ENCODE measurements around the gene RNF39.
"Not testable (repeated sequence)": the region's sequence is repeated elsewhere in the genome, so short reads cannot be mapped to it uniquely, and the experiment has no call there.

The RNF39 gene, protein sequence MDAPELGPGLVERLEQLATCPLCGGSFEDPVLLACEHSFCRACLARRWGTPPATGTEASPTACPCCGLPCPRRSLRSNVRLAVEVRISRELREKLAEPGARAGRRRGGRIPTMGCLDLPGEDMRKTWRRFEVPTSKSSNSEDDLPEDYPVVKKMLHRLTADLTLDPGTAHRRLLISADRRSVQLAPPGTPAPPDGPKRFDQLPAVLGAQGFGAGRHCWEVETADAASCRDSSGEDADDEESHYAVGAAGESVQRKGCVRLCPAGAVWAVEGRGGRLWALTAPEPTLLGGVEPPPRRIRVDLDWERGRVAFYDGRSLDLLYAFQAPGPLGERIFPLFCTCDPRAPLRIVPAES

DNA sequence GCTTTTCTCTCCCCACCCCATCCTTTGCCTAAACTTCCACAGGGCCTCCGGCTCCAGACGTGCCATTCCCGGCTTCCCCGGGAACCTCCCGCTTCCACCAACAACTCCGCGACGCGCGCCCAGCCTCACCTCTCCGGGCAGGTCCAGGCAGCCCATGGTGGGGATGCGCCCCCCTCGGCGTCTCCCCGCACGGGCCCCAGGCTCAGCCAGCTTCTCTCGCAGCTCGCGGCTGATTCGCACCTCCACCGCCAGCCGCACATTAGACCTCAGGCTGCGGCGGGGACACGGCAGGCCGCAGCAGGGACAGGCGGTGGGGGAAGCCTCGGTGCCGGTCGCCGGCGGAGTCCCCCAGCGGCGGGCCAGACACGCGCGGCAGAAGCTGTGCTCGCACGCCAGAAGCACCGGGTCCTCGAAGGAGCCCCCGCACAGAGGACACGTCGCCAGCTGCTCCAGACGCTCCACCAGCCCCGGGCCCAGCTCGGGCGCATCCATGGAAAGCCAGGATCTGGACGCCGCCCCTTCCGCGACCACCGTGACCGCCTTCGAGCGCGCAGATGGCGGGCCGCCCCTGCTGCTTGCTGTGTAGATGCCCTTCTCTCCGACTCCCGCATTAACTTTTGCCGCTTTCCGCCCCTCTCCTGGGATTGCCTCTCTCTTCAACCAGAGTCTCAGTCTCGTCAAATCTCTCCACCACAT lies at the start of gene RNF39:
TSS of gene RNF39 (minus strand) at position 676 of the 696 bp plus-strand sequence. CDS start at position 492, 184 bp downstream.
- no peak for DNase-seq

DNA sequence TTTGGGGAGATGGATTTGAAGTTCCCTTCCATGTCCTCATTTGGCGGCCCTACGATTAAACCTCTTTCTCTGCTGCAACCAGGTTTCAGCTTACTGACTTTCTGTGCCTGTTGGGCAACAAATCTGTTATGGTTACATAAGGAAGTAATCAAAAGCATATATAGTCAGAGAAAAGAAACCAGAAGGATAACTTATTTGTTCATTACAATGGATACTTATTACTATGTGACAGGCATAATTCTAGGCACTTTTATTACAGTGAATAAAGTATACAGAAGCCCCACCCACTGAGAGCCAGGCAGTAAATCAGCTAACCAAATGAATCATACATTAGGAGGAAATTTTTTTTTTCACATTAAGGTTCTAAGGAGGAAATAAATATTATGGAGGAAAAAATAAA lies 46.9 kb upstream of the RNF39 start:
- DNase-seq, result no peak

DNA sequence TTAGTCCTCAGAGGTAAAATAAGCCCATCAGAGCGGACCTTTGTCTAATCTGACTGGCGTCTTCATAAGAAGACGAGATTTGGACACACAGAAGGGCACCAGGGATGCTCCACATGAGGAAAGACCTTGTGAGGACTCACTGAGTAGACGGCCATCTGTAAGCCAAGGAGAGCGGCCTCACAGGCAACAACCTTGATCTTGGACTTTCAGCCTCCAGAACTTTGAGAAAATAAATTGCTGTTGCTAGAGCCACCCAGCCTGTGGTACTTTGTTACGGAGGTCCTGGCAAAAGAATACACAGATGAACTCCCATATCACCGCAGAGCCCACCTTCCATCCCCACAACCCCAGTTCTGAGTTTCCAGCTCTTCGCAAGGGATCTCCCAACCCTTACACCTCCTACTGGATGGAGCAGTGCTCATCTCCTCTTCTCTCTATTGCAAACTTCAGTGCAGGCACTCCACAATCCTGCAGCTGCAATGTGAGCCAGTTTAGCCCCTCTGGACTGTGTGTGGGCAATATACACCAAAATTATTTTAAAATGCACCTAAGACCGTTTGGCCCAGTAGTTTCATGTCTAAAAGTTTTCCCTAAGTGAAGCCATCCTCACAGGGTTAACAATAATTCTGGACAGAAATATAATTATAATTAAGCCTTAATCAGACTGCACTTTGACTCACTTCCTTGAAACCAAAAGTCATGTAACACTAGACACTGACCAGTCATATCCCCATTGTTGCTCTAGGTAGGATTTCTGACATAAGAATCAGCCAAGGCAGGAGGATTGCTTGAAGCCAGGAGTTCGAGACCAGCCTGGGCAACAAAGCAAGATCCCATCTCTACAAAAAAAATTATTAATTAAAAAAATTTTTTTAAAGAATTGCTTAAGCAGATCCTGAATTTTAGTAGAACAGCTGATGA lies 46.1 kb upstream of the RNF39 start:
- DNase-seq, result no peak

DNA sequence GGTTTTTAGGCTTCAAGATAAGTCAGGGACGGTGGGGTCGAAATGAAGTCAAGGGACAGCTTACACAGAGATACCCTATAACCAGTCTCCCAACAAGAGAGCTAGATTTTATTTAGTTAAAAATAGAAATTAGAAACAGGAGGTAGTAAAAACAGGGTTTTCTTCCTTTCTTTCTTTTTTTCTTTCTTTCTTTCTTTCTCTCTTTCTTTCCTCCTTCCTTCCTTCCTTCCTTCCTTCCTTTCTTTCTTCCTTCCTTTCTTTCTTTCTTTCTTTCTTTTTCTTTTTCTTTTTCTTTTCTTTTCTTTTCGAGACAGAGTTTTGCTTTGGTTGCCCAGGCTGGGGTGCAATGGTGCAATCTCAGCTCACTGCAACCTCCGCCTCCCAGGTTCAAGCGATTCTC lies 43.1 kb upstream of the RNF39 start:
- not testable (repeated sequence) for DNase-seq

DNA sequence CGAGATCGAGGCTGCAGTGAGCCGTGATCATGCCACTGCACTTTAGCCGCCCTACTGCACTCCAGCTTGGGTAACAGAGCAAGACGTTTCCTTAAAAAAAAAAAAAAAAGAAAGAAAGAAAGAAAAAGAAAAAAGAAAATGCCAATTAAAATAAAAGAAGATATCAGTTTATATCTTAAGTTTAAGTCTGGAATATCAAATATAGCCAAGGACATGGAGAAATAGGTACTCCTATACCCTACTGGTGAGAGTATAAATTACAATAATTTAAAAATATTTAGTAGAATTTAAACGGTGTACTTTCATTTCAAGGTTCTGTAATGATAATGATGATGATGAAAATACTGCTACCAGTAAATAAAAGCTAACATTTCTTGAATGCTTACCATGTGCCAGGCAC lies 41.2 kb upstream of the RNF39 start:
- no peak for DNase-seq

DNA sequence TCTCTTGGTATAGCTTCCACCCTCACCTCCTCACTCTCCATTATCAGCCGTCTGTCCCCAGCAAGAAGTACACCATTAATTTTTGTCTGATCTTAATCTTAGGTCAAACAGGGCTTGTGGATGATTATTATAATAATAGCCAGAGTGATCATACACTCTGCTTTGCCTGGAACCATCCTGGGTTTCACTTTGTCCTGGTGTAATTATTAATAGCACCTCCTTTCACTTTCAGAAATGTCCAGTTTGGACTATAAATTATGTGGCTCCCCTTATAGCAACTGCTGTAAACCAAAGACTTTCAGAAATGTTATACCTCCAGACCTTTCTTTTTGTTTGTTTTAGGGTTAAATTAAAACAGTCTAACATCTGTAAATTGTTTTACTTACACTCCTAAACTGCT lies 38.3 kb upstream of the RNF39 start:
- no peak for DNase-seq

DNA sequence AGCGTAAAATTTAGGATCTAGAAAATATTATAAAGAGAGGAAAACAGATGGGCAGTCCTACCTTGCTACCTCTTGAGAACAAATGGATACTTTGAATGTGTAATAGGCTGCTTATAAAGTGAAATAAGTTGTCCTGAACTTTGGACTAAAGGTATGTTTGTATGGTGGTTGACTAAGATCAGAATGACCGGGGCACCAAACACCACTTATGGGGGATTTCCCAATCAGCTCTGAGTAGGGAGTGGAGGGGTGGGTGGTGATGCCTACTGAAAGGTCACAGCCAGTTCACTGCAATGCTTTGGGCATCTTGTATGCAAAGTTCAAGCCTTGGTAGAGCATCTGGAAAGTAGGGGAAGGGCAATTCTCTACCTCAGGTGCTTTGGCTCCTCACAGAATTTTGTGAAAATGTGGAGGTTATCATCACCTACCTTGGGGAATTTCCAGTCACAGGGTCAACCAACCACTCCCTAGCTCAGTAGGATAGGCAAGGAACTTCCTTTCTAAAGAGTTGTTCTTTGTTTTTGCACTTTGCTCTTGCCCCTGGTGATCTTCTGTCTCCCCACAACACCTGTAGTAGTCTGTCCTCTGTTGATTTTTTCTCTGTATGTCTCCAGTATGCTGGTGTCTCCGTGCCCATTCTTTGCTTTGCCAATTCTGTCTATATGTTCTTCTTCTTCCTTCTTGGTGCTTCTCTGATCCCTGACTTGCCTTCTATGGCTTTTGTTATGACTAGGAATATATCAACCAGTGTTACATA lies 37.6 kb upstream of the RNF39 start, which contains the start of gene TRIM31:
TSS of gene TRIM31 (minus strand) at position 88 of the 757 bp plus-strand sequence. CDS start 285 bp downstream, outside the sequence.
- no peak for DNase-seq

DNA sequence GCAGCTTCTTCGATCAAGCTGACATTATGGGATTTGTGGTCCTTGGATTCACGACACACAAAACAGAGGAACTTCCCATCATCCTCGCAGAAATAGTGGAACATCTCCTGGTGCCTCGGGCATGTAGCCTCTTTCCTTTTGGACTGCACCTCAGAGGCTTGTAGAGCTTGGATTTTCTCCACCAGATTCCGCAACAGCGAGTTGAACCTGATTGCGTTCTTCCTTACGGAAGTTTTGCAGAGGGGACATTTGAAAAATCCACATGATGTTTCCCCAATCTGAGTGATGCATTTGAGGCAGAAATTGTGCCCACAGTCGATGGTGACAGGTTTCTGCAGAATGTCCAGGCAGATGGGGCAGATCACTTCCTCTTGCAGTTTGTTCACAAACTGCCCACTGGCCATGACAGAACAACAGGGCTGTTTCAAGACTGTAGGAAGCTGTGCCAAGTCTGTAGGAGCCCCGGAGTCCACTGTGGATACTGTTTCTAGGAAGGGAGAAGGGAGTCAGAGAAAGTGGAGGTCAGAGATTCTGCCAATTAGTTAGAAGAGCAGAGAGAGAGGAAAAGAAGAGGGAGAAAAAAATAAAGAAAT lies 36.9 kb upstream of the RNF39 start:
- no peak for DNase-seq

DNA sequence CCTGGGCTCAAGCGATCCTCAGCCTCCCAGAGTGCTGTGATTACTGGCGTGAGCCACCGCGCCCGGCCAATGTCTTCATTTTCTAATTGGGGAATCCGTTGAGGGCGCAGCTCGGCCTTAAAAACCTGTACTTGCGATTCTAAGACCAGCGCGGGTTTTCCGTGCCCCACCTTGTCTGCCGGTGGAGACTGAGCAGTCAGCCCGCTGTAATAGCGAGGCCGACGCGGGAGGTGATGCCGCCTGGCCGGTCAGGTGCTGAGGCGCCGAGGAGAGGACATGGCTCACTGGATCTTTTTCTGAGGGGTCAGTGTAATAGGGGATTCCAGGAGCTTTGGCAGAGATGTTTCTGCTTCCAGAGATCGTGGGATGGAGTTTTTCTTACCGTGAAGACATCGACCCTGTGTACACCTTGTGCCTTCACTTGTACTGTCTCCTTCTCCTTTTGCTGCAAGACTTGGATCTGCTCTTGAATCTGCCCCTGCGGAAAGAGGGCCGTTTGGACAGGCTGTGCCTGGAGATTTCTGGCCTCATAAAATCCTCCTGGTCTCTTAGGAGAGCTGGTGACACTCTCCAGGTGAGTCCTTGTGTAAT lies 35.8 kb upstream of the RNF39 start:
- no peak for DNase-seq

DNA sequence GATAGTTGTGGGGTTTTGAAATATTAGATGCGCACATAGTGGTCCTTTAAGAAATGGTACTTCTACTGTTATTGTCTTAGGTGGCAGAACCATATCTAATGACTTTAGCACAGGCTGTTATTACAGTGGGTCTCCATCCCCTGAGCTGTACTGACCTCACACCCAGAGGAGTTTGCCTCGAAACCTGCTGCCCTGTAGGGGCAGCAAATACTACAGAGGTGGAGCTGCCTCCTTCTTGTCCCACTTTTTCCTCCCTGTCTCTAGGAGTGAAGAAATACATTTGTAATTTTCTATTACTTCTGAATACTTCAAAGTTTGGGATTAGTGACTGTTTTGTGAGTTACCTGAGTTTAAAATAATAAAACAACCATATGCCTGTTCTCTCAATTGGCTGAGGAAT lies 29.1 kb upstream of the RNF39 start:
- DNase-seq, result no peak

DNA sequence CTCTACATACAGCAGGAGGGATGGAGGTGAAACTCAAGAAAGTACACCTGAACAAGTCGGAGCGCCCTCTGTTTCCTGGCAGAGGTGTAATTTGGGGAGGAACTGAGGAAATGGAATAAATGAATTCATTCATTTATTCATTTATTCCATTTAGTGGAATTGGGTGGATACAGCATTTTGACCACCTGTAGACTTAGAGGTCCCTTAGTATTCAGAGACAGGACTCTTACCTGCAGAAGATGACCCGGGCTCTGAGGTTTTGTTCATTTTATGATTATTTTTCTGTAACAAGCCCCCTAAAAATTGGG lies 28.3 kb upstream of the RNF39 start:
- DNase-seq, result no peak

DNA sequence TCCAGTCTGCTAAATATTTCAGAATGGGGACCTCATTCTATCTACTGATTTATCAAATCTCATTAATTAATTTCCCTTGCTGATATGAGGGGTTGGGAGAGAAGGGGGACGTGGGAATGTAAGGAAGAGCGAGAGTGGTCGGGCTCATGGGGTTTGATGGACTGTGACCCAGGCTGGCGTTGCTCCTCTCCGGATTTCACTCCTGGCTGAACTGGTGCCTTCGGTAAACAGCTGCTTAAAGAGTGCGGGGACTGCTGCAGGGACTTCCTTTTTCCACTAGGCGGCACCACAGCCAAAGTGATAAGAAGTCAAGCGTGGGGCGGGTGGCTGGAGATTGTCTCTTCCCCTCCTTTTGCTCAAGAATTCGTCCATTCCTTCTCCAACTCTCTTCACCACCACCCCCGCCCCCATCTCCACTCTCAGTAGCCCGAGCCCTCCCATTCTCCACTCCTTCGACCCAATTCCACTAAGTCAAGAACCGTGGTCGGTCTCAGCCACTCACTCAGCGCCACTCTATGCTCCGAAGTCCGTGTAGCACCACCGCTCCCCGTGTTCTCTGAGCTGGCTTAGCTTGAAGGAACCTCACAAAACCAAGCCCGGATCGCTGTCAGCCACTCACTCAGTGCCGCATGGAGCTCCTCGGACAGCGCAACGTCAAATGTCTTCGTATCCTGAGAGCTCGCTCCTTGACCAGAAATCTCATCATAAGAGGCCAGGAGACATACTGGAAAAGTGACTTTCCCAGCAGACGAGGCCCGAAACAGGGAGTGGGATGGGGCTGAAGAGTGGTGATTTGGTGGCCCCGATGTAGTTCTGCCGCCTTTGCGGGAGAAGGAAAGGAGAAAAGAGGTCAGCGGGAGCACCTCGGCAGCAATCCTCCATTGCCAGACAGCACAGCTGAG lies 27.7 kb upstream of the RNF39 start:
- peak; percentile 54 for DNase-seq

DNA sequence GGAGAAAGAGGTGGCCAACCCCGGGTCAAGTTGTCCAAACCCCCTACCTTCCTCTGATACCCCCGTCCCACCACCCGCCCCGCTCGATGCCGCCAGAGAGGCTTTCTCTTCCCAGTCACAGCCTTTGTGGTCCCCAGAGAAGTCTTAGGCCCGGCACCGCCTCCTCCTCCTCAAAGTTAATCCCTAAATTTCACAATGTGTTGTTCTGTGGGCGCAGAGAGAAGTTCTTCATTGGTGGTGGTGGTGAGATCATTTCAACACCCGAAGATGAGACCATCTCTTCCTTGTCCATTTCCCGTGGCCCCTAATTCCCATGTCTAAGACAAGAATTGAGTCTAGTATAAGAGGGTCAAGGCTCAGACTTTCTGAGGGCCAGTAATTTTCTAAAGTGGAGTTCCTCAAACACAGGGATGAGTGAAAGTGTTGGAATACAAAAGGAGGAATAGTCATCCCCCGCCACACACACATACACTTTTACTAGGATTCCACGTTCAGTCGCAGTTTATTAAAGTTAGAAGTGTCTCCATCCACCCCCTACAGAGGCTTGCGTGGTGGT lies 26.9 kb upstream of the RNF39 start:
- no peak for DNase-seq

DNA sequence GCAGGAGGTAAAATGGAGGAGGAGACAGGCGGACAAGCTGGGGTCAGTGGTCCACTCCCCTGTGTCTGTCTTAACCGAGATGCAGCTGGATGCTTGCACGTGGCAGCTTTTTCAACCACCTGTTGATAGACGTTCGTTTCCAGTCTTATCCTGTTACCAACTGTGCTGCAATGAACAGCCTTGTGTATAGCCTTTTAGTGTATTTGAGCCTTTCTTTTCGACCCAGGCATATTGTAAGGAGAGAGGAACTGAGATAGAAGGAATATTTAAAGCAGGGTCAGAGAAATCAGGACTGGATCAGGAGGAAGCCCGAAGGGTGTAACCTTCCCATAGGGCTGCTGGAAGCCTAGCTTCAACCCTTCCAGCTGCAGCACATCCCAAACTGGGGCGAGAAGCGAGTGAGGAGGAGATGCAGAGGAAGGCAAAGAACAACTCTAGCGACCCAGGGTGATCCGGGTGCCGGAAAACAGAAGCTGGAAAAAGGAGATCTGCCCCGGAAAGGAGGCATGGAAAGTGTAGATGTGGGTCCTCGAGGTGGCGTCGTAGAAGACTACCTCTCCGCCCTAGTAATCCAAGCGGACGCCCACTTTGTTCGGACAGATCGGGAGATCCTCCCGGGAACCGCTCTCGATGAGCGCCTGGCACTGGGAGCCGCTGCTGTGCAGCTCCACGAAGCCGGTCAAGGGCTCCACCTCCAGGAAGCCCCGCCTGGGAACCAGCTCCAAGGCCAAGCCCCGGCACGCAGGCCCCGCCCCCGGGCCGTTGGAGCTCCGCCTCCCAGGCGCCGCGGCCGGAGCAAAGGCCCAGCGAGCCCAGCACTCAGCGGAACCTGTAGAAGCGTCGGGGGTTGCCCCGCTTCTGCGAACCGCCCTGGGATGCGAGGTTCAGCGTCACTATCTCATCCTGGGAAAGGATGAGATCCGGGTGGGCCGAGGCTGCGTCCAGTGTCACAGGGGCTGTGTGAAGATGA lies 26.2 kb upstream of the RNF39 start:
- peak; percentile 32 for DNase-seq

DNA sequence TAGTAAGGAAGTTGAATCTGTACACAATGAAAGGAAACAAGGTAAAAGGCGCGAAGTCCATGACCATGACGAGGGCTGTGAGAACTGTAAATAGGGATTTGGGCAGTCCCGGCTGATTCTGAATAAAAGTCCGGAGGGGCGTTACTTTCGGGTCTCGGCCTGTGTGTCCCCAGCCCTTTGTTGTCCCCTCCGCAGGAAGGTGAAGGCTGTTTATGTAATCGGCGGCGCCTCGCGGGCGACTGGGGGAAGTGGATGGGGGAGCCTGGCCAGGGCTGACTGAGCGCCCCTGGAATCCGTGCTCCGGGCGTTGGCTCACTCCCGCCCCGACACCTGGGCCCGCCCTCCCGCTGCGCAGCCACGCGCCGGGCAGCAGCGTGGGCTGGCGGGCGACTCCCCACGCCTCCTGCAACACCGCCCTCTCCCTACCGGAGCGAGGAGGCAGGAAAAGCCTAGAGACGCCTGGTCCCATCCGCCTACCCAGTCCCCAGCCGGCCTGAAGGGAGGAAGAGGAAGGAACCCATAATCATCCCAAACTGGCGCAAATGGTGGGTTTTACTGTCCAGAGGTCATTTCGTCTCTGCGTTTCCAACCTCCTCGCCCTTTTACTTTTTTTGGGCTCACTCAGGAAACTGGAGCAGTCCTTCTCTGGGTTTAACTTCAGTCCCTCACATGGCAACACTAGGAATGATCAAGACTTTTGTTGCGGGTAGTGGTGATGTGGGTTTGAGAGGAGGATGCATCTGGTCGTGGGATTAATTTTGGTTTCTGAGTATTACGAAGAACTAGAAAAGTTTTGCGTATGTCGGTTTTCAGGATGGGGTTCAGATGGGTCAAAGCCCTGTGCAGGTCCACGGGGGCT lies 25.2 kb upstream of the RNF39 start:
- DNase-seq, result no peak

DNA sequence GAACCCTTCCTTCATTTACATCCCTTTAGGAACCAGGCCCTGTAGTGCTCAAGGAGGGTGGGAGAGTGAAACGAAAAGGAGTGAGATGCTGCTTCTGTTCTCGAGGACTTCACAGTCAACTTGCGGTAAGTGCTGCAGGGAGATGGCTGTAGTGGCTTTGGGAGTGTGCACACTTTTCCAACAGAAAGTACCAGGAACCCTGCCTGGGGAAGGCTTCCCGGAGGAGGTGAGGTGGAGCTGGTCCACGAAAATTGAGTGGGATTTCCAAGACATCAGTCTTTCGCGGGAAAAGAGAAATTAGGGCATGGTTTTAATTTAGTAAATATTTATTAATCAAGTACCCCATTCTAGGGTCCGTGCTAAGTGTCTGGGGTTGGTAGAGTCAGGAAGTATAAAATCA lies 24.6 kb upstream of the RNF39 start:
- DNase-seq, result no peak

DNA sequence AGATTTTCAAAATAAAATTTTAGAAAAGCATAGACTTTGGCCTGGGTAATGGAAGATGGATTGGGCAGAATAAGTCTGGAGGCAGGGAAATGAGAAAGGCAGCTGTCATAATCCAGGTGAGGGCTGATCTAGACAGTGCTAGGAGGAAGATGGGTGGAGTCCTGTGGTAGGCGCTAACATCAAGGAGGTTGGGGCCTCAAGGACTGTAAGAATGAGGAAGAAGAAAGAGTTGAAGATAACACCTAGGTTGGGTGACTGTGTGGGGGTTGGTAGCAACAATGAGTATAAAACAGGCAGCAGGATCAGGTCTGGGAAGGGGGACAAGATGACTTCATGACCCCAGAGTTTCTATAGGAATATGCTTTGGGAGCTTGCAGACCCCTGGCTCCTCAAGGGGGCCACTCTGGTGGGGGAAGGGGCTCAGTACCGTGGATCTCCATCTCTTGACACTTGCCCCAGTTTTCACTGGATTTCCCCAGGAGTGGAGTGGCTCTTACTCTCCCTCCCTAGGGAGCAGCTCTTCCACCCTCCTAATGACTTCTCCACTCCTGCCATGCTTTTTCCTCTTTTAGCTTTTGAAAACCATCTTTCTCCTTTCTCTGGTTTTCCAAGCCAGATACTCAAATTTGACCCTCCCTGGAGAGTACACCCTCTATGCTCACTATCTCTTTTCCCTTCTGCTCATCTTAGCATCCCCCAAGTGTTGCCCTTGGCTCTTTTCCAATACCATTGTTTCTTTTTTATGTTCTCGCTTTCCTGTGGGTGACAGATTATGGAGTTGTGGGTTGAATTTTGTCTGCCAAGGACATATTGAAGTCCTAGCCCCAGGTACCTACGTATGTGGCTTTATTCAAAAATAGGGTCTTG lies 22.6 kb upstream of the RNF39 start:
- no peak for DNase-seq
